ENCODE results near the gene OR10D3.

- TF ChIP-seq EZH2phosphoT487 (IDR thresholded peaks at IDR 0.05; ENCODE audit: borderline replicate concordance, low read length) (no peak), CTCF (conservative IDR thresholded peaks at IDR 0.05; ENCODE audit: low read depth, low read length) (no peak), EZH2 (IDR thresholded peaks at IDR 0.05; ENCODE audit: low read length, unreplicated experiment) (no peak)
These were observed 11.0 kb upstream of the OR10D3 start for GRCh38 chr11:124172101-124172500.
